ENCODE data around the gene ARSG. TPM values are rescaled to one million over a fixed set of nuclear protein-coding genes. Genes with fewer than 3 reads are reported as not detected.

The ARSG gene
- total RNA-seq, 2 experiments from 2014 or later = 26.1 to 53.0 TPM

DNA sequence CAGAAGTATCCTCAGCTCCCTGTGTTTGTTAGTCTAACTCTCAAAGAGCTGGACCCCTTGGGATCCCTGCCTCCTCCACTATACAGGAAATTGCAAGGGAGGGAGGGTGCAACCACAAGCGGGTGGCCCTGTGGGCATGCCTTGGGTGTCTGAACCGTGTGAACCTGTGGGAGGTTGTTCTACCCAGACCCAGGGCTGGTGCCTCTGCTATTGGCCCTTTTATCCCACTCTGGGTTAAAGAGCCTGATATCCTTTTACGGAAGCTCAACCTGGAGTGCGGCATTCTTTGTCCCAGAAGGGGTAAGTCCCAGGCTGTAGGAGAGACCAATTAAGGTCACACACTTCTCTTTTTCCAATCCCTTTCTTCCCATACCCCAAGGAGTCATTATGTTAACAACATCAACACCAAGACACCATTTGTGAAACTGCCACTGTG lies 53.4 kb downstream of the ARSG start:
- Histone ChIP-seq H4K20me1 (ENCODE audit: insufficient read depth, low read length) (no peaks in the 10 kb centered on the region), H3K36me3 (ENCODE audit: insufficient read depth, low read length) (peaks cover 12% of the 10 kb centered on the region), H2AFZ (ENCODE audit: low read length) (peak overlapping the region; percentile 42; the same call in 1 of the 2 replicates), H3K9me2 (ENCODE audit: insufficient read depth, low read length) (no peaks in the 10 kb centered on the region), H3K4me1 (ENCODE audit: insufficient read depth, low read length, poor library complexity, severe bottlenecking) (peaks cover 48% of the 10 kb centered on the region), H3K9me3 (ENCODE audit: low read length) (no peaks in the 10 kb centered on the region), H3K27ac (ENCODE audit: low read depth, low read length, poor library complexity, severe bottlenecking) (peak overlapping the region; percentile 95), H3K79me2 (ENCODE audit: insufficient read depth, low read depth, low read length) (no peaks in the 10 kb centered on the region), H3K4me2 (ENCODE audit: low read length) (peak overlapping the region; percentile 30), H3K4me3 (ENCODE audit: low read depth, low read length, poor library complexity, severe bottlenecking) (no peak overlapping the region)
- DNase-seq (ENCODE audit: low spot score) = peak; percentile 53
- intact Hi-C loops (cut with micrococcal nuclease; ENCODE audit: unreplicated experiment) = loop anchor here (1.0 to 5.0 kb wide), 3 partner anchors 53 to 93 kb away; partner anchors contain the start of genes ARSG and SLC16A6
- ChIA-PET CTCF (ENCODE audit: unreplicated experiment) (interaction anchor here (0.6 to 2.0 kb wide), 6 partner anchors 14 to 54 kb away, joined by 3 to 5 read pairs (median 4); no protein-coding TSS in a partner anchor), POLR2A (interaction anchor here (0.7 to 4.7 kb wide), 19 partner anchors 8 to 120 kb away, joined by 3 to 36 read pairs (median 4); partner anchors contain the start of genes AMZ2, SLC16A6 and WIPI1)
- BruUV-seq (replicated peaks) = no TSS peak
- TF ChIP-seq, protein P1, sequence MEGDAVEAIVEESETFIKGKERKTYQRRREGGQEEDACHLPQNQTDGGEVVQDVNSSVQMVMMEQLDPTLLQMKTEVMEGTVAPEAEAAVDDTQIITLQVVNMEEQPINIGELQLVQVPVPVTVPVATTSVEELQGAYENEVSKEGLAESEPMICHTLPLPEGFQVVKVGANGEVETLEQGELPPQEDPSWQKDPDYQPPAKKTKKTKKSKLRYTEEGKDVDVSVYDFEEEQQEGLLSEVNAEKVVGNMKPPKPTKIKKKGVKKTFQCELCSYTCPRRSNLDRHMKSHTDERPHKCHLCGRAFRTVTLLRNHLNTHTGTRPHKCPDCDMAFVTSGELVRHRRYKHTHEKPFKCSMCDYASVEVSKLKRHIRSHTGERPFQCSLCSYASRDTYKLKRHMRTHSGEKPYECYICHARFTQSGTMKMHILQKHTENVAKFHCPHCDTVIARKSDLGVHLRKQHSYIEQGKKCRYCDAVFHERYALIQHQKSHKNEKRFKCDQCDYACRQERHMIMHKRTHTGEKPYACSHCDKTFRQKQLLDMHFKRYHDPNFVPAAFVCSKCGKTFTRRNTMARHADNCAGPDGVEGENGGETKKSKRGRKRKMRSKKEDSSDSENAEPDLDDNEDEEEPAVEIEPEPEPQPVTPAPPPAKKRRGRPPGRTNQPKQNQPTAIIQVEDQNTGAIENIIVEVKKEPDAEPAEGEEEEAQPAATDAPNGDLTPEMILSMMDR (conservative IDR thresholded peaks at IDR 0.05; ENCODE audit: low read length) = no peak
- TF ChIP-seq EZH2phosphoT487 (IDR thresholded peaks at IDR 0.05; ENCODE audit: borderline replicate concordance, low read depth, low read length) = no peak

DNA sequence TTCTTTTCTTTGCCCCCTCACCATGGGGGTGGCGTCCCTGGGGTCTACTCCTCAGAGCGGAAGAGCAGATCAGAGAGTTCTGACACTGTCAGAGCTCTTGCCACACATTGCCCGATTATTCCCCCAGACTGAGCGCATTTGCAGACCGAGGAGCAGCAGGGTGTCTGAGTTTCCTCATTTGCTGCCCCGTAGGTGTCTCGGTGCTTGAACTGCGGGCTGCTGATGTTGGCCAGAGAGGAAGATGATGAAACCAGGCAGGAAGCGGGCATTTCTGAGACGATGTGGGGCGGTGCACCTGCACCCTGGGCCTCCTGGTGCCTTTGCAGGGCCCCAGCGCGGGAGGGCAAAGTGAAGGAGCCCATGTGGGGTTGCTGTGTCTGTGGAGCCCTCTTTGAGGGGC lies 55.2 kb downstream of the ARSG start:
- CTCF ChIA-PET (ENCODE audit: unreplicated experiment) = interaction anchor here (1.1 kb wide), 1 partner anchor 52 kb away, joined by 7 read pairs; no protein-coding TSS in a partner anchor
- Histone ChIP-seq H3K36me3 (ENCODE audit: insufficient read depth, low read length) (peaks cover 12% of the 10 kb centered on the region), H4K20me1 (ENCODE audit: insufficient read depth, low read length) (no peaks in the 10 kb centered on the region), H2AFZ (ENCODE audit: low read length) (peak overlapping the region; percentile 81), H3K79me2 (ENCODE audit: insufficient read depth, low read depth, low read length) (no peaks in the 10 kb centered on the region), H3K9me2 (ENCODE audit: insufficient read depth, low read length) (no peaks in the 10 kb centered on the region), H3K9me3 (ENCODE audit: low read length) (no peaks in the 10 kb centered on the region), H3K27ac (ENCODE audit: low read depth, low read length, poor library complexity, severe bottlenecking) (peak overlapping the region; percentile 95), H3K4me2 (ENCODE audit: low read length) (peak overlapping the region; percentile 73), H3K4me1 (ENCODE audit: insufficient read depth, low read length, poor library complexity, severe bottlenecking) (peaks cover 48% of the 10 kb centered on the region), H3K4me3 (ENCODE audit: low read depth, low read length, poor library complexity, severe bottlenecking) (peak overlapping the region; percentile 51)
- POLR2A ChIA-PET = interaction anchor here (0.5 to 4.7 kb wide), 17 partner anchors 8 to 166 kb away, joined by 3 to 36 read pairs (median 5); partner anchors contain the start of gene SLC16A6
- peak; percentile 99 for DNase-seq (ENCODE audit: low spot score)
- BruUV-seq (replicated peaks) = no TSS peak
- TF ChIP-seq EZH2phosphoT487 (IDR thresholded peaks at IDR 0.05; ENCODE audit: borderline replicate concordance, low read depth, low read length) = no peak
- TF ChIP-seq, protein P1 (conservative IDR thresholded peaks at IDR 0.05; ENCODE audit: low read length) = no peak; the same call in 1 of the 2 replicates
- intact Hi-C loops (cut with micrococcal nuclease; ENCODE audit: unreplicated experiment) = no loop called here

DNA sequence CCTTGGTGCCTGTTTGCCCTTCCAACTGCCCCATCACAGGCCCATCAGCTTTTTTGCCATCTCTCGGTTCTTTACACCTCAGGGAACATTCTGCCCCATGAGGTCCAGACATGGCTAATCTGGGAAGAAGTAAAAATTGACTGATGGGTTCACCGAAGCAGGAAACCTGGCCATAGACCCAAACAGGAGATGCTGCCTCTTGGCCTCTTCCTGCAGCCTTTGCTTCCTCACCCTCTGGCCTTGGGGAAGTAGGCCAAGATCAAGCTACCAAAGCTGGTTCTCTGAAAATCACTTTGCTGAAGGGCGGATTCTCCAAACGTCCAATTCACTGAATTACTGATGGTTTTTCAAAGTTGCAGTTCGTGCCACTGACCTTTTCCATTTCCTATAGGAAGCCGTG lies 56.1 kb downstream of the ARSG start:
- DNase-seq (ENCODE audit: low spot score) = peak; percentile 48

More for the DNA sequence above, 56.1 kb downstream of the ARSG start:
- Histone ChIP-seq H3K4me3 (ENCODE audit: low read depth, low read length, poor library complexity, severe bottlenecking) (peak overlapping the region; percentile 51), H3K4me2 (ENCODE audit: low read length) (peak overlapping the region; percentile 73), H3K36me3 (ENCODE audit: insufficient read depth, low read length) (peaks cover 12% of the 10 kb centered on the region), H3K9me3 (ENCODE audit: low read length) (no peaks in the 10 kb centered on the region), H3K9me2 (ENCODE audit: insufficient read depth, low read length) (no peaks in the 10 kb centered on the region), H3K4me1 (ENCODE audit: insufficient read depth, low read length, poor library complexity, severe bottlenecking) (peaks cover 48% of the 10 kb centered on the region), H4K20me1 (ENCODE audit: insufficient read depth, low read length) (no peaks in the 10 kb centered on the region), H2AFZ (ENCODE audit: low read length) (peak overlapping the region; percentile 81; the same call in 1 of the 2 replicates), H3K27ac (ENCODE audit: low read depth, low read length, poor library complexity, severe bottlenecking) (peak overlapping the region; percentile 95), H3K79me2 (ENCODE audit: insufficient read depth, low read depth, low read length) (no peaks in the 10 kb centered on the region)
- no TSS peak for BruUV-seq (replicated peaks)
- ChIA-PET POLR2A (interaction anchor here (0.6 to 4.7 kb wide), 16 partner anchors 7 to 167 kb away, joined by 3 to 36 read pairs (median 5); partner anchors contain the start of gene SLC16A6), CTCF (ENCODE audit: unreplicated experiment) (interaction anchor here (1.0 kb wide), 1 partner anchor 9 kb away, joined by 3 read pairs; no protein-coding TSS in a partner anchor)
- intact Hi-C loops (cut with micrococcal nuclease; ENCODE audit: unreplicated experiment) = no loop called here
- TF ChIP-seq, protein P1 (conservative IDR thresholded peaks at IDR 0.05; ENCODE audit: low read length) = no peak
- TF ChIP-seq EZH2phosphoT487 (IDR thresholded peaks at IDR 0.05; ENCODE audit: borderline replicate concordance, low read depth, low read length) = no peak
